ENCODE data around the gene BPHL.
"Not testable (repeated sequence)": the region's sequence is repeated elsewhere in the genome, so short reads cannot be mapped to it uniquely, and the experiment has no call there.

The BPHL gene

DNA sequence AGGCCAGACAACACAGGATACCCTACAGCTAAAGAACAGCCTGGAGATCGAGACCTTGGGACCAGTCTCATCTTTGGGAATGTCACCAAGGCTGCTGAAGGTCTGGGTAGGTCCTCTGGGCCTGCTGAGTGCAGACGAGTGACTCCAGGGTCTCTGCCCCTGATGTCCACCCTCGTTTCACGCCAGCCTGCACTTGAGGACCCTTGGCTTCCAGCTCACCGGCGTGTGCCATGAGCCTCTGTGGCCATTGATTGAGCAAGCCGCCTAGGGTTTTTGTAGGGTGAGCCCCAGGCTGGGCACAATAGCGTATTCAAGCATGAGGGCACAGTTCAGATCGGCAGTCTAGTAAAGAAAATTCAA, 4.3 kb downstream of the BPHL start:
- no peak for DNase-seq (ENCODE audit: low read depth)

DNA sequence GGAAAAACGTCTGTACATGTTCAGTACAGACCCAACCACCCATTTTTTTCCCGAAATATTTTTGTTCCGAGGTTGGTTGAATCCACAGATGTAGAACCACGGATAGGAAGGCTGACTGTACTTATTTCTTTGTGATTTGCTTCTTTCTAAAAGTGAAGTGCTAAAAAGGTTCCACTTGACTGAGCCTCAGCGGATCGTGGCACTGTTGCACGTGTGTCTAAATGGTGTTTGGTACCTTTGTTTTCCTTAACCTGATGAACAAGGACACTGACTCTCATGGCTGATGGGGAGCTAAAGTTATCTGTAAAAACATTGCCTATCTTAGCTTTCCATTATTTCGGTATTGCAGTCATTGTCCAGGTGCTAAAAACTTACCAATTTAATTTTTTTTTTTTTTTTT, 6.2 kb downstream of the BPHL start:
- no peak for DNase-seq (ENCODE audit: low read depth)

DNA sequence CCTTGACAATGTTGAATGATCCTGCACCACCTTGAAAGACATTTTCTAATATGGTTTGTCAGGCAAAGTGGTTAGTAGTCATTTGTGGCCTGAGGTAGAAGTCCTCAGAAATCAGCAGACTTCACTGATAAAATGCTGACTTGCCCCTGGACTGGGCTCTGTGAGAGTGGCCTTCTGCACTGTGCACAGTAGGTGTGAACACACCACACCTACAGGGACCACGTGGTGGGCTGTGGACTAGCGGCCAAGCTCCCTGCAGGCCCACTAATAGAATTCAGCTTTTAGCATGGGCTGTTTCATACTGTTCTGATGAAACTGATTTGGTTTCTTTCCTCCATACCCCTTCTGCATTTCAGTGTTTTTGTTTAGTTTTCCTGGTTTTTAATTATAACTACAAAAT, 7.3 kb downstream of the BPHL start:
- DNase-seq (ENCODE audit: low read depth), result no peak

DNA sequence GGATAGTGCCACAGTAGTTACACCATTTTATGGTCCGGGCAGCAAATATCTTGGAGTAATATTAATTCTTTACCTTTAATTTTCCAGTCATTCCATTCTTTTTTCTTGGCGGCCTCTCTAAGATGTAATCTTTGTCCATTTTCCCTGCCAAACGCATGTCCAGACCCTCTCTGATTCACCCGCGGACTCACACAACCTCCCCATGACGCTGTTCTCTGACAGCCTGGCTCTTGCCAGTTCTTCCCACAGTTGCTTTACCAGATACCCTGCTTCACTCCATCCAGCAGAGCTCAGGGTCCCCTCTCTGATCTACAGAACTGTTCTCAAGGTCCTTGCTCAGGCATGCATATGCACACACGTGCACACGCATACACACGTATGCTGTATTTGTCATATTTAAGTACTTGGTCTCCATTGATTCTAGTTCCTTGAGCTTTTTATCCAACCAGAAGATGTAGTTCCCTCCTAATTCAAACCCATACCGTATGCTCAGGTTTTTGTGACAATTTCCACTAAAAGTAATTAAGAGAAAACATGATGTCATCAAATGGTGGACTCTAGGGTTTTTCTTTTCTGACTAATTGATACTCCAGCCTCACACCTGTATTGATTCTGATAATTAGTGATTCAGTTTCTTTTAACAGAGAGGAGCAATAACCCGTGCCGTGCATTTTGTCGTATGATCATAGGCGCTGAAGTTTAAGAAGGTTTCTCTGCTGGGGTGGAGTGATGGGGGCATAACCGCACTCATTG, 10.0 kb downstream of the BPHL start:
- DNase-seq (ENCODE audit: low read depth), result no peak

DNA sequence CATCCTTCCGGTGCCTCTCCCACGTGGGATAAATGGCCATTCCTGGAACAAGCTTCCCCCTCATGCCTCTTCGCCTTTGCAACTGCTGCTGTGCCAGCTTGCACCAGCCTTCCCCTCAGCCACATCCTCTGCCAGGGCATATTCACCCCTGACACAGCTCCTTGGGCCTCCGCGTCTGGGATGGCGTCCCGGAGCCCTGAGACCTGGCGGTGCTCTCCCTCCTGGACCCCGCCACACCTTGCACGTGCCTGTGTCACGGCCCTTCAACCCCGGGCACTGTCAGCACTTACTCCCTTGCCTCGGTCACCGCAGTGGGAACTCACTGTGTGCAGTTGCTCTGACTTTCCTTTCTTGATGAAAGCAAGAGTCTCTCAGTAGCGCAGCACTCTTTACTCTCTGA, 13.2 kb downstream of the BPHL start:
- no peak for DNase-seq (ENCODE audit: low read depth)

DNA sequence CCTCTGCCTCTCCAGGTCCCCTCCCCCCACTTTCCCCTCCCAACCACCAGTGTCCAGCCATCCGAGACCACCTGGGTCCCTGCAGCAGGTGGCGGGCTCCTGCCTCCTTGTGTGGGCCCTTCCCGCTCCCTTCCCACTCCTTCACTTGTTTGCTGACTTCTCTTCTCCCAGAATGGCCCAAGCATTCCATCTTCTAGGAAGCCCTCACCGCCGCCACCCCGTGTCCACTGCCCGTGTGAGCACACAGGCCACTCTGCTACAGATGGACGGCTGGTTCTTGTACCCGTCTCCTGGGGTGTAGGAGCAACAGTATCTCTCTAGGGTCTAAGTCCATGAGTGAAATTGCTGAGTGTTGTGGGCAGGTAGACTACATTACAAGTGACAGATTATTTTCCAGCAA, 15.0 kb downstream of the BPHL start:
- DNase-seq (ENCODE audit: low read depth), result no peak

DNA sequence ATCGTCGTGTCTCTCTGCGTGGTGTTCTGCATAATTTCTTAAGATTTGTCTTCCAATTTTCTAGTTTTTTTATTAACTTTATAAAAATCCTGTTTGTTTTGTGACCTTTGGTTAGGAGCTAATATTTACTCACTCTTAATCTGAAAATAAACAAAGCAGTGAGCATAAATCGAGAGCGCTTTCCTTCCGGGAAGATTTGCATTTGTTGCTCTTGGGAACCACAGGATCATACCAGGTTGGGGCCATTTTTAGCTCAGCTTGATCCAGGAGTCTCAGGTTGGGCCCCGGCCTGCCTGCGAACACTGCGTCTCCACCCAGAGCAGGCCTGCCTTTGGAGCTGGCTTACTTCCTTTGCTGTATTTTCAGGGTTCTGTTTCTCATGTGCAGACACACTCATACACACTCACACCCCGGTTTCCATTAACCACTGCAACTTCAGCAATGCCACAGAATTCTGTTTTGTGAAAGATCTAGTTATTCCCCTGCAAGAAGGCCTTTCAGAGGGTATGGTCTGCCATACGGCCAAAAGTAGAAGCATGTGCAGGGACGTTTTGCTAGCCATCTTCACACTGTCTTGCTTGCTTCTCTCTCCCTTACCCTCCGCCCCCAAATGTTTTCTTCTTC, 17.3 kb downstream of the BPHL start:
- DNase-seq (ENCODE audit: low read depth), result no peak

DNA sequence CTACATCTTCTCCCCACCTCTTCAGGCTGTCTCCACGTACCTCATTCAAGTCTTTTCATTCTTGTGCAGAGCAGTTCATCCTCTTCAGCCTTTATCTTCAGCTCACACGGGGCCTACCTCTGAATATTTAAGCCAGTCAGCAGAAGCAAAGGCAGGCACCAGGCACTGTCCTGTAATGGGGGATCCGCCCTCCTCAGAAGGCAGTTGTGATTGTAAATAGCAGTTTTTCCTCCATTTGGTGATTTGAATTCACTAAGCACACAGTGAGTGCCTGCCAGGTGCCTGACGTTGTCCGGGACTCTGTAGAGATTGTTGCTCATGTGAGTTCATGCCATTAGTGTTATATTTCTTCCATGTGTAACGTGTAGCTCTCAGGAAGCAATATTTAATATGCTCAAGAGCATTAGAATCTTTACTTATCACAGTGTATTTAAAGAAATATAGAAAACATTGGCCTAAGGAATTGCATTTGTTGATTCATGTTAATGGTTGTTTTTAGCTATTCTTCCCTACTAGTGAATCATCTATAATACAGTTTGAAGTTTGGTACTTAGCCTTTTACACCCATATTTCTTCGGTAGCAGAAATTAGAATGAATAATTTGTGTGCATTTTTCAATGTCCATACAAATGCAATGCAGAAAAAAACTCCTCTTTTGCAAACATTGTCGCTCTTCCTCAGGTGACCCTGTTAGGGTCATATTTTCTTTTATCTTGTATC, 17.9 kb downstream of the BPHL start:
- DNase-seq (ENCODE audit: low read depth), result no peak

DNA sequence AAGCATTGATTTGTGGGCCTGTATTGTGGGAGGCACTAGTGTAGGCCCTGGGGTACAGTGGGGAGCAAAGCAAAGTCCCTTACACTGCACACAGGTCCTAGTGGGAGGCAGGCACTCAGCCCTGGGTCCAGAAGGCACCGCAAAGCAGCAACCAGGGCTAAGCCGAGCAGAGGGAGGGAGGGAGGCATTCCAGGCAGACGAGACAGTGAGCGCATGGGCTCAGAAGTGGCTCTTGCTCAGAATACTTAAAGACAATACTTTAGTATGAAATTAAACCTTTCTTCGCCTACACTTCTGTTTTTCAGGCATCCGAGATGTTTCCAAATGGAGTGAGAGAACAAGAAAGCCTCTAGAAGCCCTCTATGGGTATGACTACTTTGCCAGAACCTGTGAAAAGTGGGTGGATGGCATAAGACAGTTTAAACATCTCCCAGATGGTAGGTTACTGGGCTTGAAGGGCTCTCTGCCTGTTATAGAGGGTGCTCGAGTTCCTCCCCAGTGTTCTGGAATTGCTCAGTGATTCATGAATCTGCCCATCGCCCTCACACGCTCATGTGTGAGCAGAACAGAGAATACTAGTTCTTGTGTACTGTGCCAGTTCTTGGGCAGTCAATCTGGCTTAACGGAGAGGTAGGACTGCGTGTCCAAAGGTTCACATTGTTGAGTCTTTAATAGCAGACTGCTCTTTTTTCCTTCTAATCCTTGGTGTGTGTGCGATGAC, 18.7 kb downstream of the BPHL start:
- DNase-seq (ENCODE audit: low read depth), result no peak

DNA sequence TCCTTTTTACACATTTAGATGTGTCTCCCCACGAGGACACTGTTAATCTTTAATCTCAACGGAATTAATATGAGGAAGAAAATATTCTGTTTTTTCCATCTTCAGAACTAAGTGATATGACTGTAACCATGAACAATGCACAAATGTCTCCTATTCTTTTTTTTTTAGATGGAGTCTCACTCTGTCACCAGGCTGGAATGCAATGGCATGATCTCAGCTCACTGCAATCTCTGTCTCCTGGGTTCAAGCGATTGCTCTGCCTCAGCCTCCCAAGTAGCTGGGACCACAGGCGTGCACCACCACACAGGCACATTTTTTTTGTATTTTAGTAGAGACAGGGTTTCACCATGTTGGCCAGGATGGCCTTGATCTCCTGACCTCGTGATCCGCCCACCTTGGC, 19.4 kb downstream of the BPHL start:
- not testable (repeated sequence) for DNase-seq (ENCODE audit: low read depth)

DNA sequence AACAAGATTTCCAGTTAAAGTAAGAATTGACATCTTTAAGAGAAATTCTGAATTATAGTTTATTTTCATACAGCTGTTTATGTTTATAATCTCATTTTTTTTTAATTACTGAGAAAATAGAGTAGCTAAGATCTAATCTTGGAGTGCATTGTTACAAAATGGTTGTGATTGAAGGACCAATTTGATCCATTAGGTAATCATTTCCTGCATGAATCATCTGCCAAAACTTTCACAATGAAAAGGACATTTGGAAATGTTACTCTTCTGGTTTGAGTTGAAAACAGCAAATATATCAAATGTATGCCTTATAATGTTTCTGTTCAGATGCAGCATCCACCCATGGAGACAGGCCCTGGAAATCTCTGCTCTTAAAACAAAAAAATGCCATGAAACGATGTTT, 19.8 kb downstream of the BPHL start:
- no peak for DNase-seq (ENCODE audit: low read depth)

DNA sequence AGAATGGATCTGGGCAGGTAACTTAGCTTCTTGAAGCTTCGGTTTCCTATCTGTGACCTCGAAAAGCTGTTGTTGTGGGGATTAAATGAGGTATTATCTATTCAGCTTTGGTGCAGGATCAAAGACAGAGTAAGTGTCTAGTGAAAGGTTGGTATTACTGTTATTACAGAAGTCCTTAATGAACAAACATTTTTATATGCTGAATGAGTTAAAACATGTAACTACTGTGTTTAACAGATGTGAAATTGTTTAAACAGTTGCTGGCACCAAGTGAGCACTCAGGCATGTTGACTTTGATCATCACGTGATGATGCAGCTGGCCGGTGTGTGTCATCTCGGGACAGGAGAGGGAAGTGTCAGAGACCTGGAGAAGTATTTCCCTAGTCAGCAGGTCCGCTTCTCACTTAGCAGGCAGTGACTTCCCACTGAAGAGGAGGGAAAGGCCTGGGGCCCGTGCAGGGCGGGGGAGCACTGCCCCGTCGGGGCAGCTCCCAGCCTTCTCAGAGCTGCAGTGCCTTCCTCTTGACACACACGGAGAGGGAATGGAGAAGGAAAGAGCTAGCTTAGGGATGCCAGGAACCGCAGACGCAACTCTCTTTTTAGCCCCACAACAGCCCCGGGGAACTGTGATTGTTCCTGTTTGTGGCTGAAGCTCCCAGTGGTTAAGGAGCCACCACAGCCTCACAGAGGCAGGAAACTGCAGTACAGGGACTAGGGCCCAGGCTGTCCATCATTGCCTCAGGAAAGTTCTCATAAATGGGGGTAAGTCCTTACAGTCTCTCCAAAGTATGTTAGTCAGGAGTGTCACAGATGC, 20.8 kb downstream of the BPHL start:
- DNase-seq (ENCODE audit: low read depth), result no peak

DNA sequence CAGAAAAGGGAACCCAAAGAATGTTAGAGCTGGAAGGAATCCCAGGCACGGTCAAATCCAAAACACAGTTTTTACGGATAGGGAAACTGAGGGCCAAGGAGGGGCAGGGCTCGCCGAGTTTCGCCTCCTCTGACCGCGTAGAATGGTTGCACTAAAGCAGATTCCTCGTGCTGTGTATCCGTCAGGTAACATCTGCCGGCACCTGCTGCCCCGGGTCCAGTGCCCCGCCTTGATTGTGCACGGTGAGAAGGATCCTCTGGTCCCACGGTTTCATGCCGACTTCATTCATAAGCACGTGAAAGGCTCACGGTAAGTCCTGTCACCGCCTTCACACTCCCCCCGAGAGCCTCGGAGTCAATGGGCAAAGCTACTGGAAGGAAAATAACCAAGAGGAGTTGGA, 21.7 kb downstream of the BPHL start:
- no peak for DNase-seq (ENCODE audit: low read depth)

DNA sequence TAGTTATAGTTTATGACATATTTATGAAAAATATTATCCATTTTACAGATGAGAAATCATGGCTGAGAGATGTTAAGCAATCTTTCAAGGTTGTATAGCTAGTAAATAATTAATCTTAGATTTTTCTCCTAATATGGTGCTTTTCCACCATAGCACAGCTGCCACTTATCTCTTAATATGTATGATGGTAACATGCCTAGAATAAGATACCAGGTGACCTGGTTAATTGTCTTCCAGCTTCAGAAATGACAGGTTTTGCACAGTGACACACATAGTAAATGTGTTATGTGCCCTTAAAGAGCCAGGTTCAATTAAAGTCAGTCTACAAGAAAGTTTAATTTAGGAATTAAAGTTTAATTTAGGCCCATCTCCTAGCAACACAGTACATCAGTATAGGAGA, 24.0 kb downstream of the BPHL start:
- no peak for DNase-seq (ENCODE audit: low read depth)

DNA sequence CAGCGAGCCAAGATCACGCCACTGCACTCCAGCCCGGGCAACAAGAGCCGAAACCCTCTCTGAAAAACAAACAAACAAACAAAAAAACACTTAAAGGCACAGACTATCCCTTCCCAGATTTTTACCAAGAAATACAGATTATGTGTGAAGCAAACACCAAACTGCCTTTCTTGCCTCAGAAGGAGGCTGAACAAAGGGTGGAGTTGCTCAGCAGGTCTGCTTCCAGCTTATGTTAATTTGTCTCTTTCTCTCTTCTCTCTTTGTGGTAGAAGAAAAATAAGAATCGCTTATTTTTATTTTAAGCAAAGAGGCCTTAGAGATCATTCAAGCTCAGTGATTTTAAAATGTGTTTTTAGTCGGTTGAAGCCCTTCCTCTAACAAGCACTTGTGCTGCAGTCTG, 24.6 kb downstream of the BPHL start:
- DNase-seq (ENCODE audit: low read depth), result no peak

DNA sequence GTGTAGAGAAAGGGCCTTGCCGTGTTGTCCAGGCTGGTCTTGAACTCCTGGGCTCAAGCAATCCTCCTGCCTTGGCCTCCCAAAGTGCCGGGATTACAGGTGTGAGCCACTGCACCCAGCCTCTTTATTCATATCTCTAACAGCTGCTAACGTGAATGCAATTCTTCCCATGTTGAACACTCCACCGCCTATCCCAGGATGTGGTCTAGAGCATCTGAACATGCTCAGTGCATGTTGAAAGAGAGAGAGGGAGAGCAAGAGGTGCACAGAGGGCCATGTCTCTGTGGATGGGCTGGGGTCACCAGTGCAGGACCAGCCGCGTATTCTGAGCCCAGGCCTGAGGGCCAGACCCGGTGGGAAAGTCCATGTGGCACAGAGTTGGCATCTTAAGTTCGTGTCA, 26.1 kb downstream of the BPHL start:
- DNase-seq (ENCODE audit: low read depth), result no peak

DNA sequence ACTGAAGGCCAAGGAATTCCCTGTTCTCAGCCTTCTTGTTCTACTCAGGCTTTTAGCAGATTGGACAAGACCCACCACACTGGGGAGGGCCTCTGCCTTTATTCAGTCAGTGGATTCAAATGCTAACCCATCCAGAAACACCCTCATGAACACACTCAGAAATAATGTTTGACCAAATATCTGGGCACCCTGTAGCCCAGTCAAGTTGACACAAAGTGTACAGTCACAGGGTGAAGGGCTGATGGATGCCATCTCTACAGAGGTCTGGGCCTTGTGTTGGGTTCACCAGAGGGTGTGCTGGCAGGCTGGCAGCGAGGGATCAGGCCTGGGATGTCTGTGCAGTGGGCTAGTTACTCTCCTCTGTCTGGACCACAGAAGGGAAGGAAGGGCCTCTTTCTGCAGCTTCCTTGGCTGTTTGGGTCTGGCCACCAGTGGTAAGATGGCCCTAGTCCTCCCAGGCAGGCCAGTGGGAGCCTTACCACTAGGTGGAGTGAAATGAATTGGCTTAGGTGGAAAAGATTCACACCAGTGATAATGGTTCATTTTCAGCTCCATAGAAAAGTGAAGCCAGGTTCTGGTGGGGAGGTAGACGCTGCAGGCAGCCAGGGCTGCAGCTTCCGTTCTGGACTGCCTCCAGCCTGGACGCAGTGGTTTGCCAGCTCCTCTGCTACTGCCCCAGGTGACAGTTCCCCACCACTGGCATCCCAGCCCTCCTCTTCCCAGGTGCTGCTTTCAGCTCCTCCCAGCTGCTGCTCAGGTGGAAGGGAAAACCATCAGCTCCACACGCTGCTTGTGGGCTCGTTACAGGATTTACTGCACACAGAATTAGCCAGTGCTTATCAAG, 29.6 kb downstream of the BPHL start:
- DNase-seq (ENCODE audit: low read depth), result no peak

DNA sequence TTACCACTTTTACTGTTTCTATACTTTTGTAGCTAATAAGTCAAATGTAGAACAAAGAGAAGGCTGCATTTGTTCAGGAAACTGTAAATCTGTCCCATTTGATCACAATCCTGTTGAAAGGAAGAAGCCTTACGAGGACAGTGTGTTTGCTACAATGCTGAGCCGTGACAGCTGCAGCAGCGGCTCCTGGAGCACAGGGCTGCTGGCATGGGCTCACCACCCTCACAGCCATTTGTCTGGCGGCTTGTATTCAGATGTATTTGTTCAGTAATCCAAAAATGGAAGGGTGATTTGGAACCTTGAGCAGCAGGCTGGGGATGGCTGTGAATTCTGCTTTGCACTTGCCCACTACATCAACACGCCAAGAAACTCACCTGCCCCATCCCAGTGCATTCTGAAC, 33.2 kb downstream of the BPHL start:
- no peak for DNase-seq (ENCODE audit: low read depth)

DNA sequence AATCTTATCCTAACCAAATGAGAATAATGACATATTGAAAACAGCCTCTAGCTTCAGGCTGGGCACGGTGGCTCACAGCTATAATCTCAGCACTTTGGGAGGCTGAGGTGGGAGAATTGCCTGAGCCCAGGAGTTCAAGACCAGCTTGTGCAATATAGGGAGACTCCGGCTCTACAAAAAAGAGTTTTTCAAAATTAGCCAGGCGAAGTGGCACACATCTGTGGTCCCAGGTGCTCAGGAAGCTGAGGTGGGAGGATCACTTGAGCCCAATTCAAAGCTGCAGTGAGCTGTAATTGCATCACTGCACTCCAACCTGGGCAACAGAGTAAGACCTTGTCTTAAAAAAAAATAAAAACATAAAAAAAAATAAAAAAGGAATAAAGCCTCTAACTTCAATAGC, 34.2 kb downstream of the BPHL start:
- no peak for DNase-seq (ENCODE audit: low read depth)

DNA sequence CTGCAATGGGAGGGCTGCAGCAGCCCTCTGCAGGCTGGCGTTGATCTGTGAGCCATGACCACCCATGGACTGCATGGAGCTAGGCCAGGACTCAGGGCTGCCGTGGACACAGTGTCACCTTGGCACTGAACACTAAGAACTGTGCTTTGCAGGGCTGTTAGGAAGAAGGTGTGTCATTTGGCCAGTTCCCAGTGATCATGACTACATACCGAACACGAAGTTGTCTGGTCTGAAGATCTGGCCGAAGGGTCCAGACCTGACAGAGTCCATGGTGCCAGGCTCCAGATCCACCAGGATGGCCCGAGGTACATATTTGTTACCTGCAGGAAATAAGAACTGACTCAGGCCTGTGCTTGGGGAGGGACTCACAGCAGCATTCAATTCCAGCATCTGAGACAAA, 36.9 kb downstream of the BPHL start:
- DNase-seq (ENCODE audit: low read depth), result not testable (repeated sequence)
